ENCODE measurements around the gene CRB1. TPM values are rescaled to one million over a fixed set of nuclear protein-coding genes. Genes with fewer than 3 reads are reported as not detected.

CRB1 gene
- total RNA-seq, 2 donors from 2014 or later, result not detected

DNA sequence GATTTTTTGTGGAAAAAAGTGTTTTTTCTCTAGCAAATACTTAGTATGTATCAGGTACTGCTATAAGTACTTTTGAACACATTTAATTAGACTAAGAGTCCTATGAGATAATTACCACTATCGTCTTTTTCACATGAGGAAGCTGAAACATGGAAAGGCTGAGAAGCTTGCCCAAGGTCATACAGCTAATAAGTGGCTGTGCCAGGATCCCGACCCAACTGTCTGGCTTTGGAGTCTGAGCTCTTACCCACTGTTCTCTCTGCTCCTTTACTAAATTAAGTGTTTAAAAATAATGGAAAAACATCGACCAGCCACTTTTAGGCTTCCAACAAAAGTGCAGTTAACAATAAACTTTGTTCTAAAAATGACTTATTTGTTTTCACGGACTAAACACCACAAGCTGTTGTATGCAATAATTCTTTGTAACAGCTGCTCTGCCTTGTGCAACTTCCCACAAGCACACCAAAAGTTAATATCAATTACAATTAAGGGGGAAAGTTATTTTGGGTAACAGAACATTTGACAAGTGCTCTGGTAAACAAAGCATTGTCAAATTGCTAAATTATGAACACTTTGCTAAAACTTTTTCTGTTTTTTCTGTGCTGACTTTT is 75.7 kb downstream of the CRB1 start:
- no peaks in the 10 kb centered on the region for H3K27me3 ChIP-seq (ENCODE audit: control insufficient read depth, insufficient read depth, low read length, poor library complexity, severe bottlenecking)
- H3K9me3 ChIP-seq (ENCODE audit: control insufficient read depth, low read length), result no peaks in the 10 kb centered on the region
- no peaks in the 10 kb centered on the region for H3K4me1 ChIP-seq (ENCODE audit: control insufficient read depth, insufficient read depth, low read length)
- TF ChIP-seq, protein P1, sequence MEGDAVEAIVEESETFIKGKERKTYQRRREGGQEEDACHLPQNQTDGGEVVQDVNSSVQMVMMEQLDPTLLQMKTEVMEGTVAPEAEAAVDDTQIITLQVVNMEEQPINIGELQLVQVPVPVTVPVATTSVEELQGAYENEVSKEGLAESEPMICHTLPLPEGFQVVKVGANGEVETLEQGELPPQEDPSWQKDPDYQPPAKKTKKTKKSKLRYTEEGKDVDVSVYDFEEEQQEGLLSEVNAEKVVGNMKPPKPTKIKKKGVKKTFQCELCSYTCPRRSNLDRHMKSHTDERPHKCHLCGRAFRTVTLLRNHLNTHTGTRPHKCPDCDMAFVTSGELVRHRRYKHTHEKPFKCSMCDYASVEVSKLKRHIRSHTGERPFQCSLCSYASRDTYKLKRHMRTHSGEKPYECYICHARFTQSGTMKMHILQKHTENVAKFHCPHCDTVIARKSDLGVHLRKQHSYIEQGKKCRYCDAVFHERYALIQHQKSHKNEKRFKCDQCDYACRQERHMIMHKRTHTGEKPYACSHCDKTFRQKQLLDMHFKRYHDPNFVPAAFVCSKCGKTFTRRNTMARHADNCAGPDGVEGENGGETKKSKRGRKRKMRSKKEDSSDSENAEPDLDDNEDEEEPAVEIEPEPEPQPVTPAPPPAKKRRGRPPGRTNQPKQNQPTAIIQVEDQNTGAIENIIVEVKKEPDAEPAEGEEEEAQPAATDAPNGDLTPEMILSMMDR (conservative IDR thresholded peaks at IDR 0.05), result no peak
- WGBS, 2 experiments (ENCODE audit: insufficient coverage in 1 of 2, insufficient read length in 1 of 2), result 93 to 94% methylated on average over 3 to 4 of the region's 4 CpGs
- no peaks in the 10 kb centered on the region for H3K36me3 ChIP-seq (ENCODE audit: control insufficient read depth, insufficient read depth, low read length)
- Mint-ChIP-seq H3K36me3 (ENCODE audit: low read depth) (no peaks in the 10 kb centered on the region), H3K27me3 (ENCODE audit: insufficient read depth) (no peaks in the 10 kb centered on the region), H3K4me3 (no peak overlapping the region), H3K27ac (no peak overlapping the region), H3K4me1 (no peaks in the 10 kb centered on the region), H3K9me3 (no peaks in the 10 kb centered on the region)
- H3K9ac ChIP-seq (ENCODE audit: extremely low read depth, low read length, poor library complexity, severe bottlenecking), result no peak overlapping the region
- H3K27ac ChIP-seq (ENCODE audit: low read depth, low read length), result no peak overlapping the region
- no peak for DNase-seq
- H3K4me3 ChIP-seq (ENCODE audit: low read length), result no peak overlapping the region

DNA sequence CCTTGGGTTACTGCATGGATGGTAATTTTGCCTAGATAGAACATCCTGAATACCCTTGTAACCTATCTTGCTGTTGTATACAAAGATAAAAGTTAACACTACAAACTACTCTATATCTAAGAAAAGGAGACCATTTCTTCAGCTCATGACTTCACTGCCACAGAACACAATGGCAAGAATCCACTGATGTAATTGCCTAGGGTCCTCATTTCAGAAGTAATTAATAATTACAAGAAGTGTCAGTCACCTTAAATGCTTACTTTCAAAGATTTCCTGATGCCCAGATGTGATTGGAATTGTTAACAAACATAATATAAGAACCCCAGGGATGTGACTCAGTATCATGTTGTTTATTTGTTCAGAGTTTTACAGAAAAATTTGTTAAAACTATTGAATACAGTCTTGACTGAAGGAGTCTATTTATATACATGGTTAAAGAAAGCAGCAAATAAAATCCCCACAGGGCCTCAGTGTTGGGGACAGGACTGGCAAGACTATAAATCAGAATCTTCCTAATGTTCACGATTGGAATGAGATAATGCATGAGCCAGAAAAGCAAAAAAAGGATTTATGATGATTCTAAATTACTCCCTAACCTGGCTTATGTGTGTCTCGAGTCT is 83.9 kb downstream of the CRB1 start:
- no peak for DNase-seq
- H3K9me3 ChIP-seq (ENCODE audit: control insufficient read depth, low read length), result no peaks in the 10 kb centered on the region
- no peaks in the 10 kb centered on the region for H3K4me1 Mint-ChIP-seq
- no peaks in the 10 kb centered on the region for H3K4me1 ChIP-seq (ENCODE audit: control insufficient read depth, insufficient read depth, low read length)
- H3K27me3 Mint-ChIP-seq (ENCODE audit: insufficient read depth), result no peaks in the 10 kb centered on the region
- H3K27me3 ChIP-seq (ENCODE audit: control insufficient read depth, insufficient read depth, low read length, poor library complexity, severe bottlenecking), result no peaks in the 10 kb centered on the region
- no peaks in the 10 kb centered on the region for H3K9me3 Mint-ChIP-seq
- no peak overlapping the region for H3K27ac Mint-ChIP-seq
- no peak overlapping the region for H3K9ac ChIP-seq (ENCODE audit: extremely low read depth, low read length, poor library complexity, severe bottlenecking)
- H3K4me3 ChIP-seq (ENCODE audit: low read length), result no peak overlapping the region
- no peak overlapping the region for H3K4me3 Mint-ChIP-seq
- 76 to 100% methylated on average over 1 to 2 of the region's 2 CpGs for WGBS, 2 experiments (ENCODE audit: insufficient coverage in 1 of 2, insufficient read length in 1 of 2)
- no peaks in the 10 kb centered on the region for H3K36me3 ChIP-seq (ENCODE audit: control insufficient read depth, insufficient read depth, low read length)
- no peak overlapping the region for H3K27ac ChIP-seq (ENCODE audit: low read depth, low read length)
- H3K36me3 Mint-ChIP-seq (ENCODE audit: low read depth), result no peaks in the 10 kb centered on the region
- TF ChIP-seq, protein P1 (conservative IDR thresholded peaks at IDR 0.05), result no peak

DNA sequence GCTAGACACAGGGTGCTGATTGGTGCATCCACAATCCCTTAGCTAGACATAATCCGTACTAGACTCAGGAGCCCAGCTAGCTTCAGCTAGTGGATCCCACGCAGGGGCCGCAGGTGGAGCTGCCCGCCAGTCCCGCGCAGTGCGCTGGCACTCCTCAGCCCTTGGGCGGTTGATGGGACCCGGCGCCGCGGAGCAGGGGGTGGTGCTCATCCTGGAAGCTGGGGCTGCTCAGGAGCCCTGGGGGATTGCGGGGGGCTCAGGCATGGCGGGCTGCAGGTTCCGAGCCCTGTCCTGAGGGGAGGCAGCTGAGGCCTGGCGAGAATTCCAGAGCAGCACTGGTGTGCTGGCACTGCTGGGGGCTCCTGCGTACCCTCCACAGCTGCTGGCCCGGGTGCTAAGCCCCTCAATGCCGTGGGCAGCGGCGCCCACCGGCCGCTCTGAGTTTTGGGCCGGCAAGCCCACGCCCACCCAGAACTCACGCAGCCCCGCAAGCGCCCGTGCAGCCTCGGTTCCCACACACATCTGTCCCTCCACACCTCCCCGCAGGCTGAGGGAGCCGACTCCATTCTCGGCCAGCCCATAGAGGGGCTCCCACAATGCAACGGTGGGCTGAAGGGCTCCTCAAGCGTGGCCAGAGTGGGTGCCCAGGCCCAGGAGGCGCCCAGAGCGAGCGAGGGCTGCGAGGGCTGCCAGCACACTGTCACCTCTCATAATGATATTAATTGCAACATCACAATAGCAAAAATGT is 87.4 kb downstream of the CRB1 start:
- H3K27ac ChIP-seq (ENCODE audit: low read depth, low read length), result no peak overlapping the region
- H3K9ac ChIP-seq (ENCODE audit: extremely low read depth, low read length, poor library complexity, severe bottlenecking), result no peak overlapping the region
- no peak overlapping the region for H3K4me3 ChIP-seq (ENCODE audit: low read length)
- WGBS, 2 experiments (ENCODE audit: insufficient coverage in 1 of 2, insufficient read length in 1 of 2), result 95 to 100% methylated on average over 10 to 39 of the region's 39 CpGs
- Mint-ChIP-seq H3K4me1 (no peaks in the 10 kb centered on the region), H3K4me3 (no peak overlapping the region), H3K27ac (no peak overlapping the region), H3K36me3 (ENCODE audit: low read depth) (no peaks in the 10 kb centered on the region), H3K27me3 (ENCODE audit: insufficient read depth) (no peaks in the 10 kb centered on the region), H3K9me3 (no peaks in the 10 kb centered on the region)
- H3K36me3 ChIP-seq (ENCODE audit: control insufficient read depth, insufficient read depth, low read length), result no peaks in the 10 kb centered on the region
- no peaks in the 10 kb centered on the region for H3K4me1 ChIP-seq (ENCODE audit: control insufficient read depth, insufficient read depth, low read length)
- DNase-seq, result no peak
- H3K27me3 ChIP-seq (ENCODE audit: control insufficient read depth, insufficient read depth, low read length, poor library complexity, severe bottlenecking), result no peaks in the 10 kb centered on the region
- H3K9me3 ChIP-seq (ENCODE audit: control insufficient read depth, low read length), result no peaks in the 10 kb centered on the region
- TF ChIP-seq, protein P1 (conservative IDR thresholded peaks at IDR 0.05), result no peak
